Smooth muscle cell (in vitro differentiated cells): Measurements from ENCODE around the gene RRAD. TPM values are rescaled to one million over a fixed set of nuclear protein-coding genes. Genes with fewer than 3 reads are reported as not detected.
A peak's percentile ranks its signal among the peaks of the same experiment; 100 is the strongest.

ENCODE experiments used
- DNase-seq: peaks from one replicate; lab custom pipeline; 2025; ENCODE audit not compliant: unreplicated experiment; lab: John Stamatoyannopoulos, UW
- H2AFZ ChIP-seq: fragments of 200-600 bp; sonication (generic); 2 replicates; pipeline ENCODE4 v1.6.0; 2016; ENCODE audit warnings: antibody characterized with exemption, low read depth, mild to moderate bottlenecking
- H3F3A ChIP-seq: fragments of 200-600 bp; sonication (generic); 2 replicates; pipeline ENCODE4 v1.6.0; 2017; ENCODE audit warnings: antibody characterized with exemption, low read depth
- H3K27ac ChIP-seq: fragments of 200-600 bp; sonication (generic); 2 replicates; pipeline ENCODE4 v1.5.1; 2016; ENCODE audit warnings: low read depth, mild to moderate bottlenecking
- H3K27me3 ChIP-seq: fragments of 200-600 bp; sonication (generic); 2 replicates; pipeline ENCODE4 v1.6.1; 2016; ENCODE audit warnings: low read depth, mild to moderate bottlenecking
- H3K36me3 ChIP-seq: fragments of 200-600 bp; sonication (generic); 2 replicates; pipeline ENCODE4 v1.5.1; 2016; ENCODE audit warnings: low read depth
- H3K4me1 ChIP-seq: fragments of 200-600 bp; sonication (generic); 2 replicates; pipeline ENCODE4 v1.5.1; 2016; ENCODE audit warnings: low read depth
- H3K4me2 ChIP-seq: fragments of 200-600 bp; sonication (generic); 2 replicates; pipeline ENCODE4 v1.6.0; 2016; ENCODE audit warnings: mild to moderate bottlenecking
- H3K4me3 ChIP-seq: fragments of 200-600 bp; sonication (generic); 2 replicates; pipeline ENCODE4 v1.5.1; 2016; ENCODE audit warnings: mild to moderate bottlenecking
- H3K79me2 ChIP-seq: fragments of 200-600 bp; sonication (generic); 2 replicates; pipeline ENCODE4 v1.6.0; 2016; ENCODE audit warnings: low read depth, mild to moderate bottlenecking
- H3K9ac ChIP-seq: fragments of 200-600 bp; sonication (generic); 2 replicates; pipeline ENCODE4 v1.6.0; 2016; ENCODE audit warnings: low read depth
- H3K9me3 ChIP-seq: fragments of 200-600 bp; sonication (generic); replicated peaks from 2 replicates; pipeline ENCODE4 v1.5.1; 2016; ENCODE audit warnings: low read depth
- H4K20me1 ChIP-seq: fragments of 200-600 bp; sonication (generic); 2 replicates; pipeline ENCODE4 v1.6.0; 2016; ENCODE audit warnings: low read depth
- WGBS: methylation state at CpG from one replicate; pipeline ENCODE4 v1.1.7; 2016; ENCODE audit warnings: low lambda C conversion rate; 5-methylcytosine and 5-hydroxymethylcytosine counted together
- polyA plus RNA-seq: library from polyadenylated mRNA; unstranded; fragments of >200 nt; fragmentation: Nextera tagmentation; extraction: Ambion mirVana; gene quantifications from 2 replicates; pipeline ENCODE4 v1.2.1, GENCODE V29; 2016
- total RNA-seq: library from RNA; depleted of rRNA; stranded (reverse); fragments of >200 nt; gene quantifications from 2 replicates; pipeline ENCODE4 v1.2.3, GENCODE V29; 2014
- TF ChIP-seq, protein P1 (sequence below): fragments of 200-600 bp; sonication (generic); IDR thresholded peaks from 2 replicates; pipeline ENCODE4 v1.5.1; 2017; ENCODE audit warnings: borderline replicate concordance, mild to moderate bottlenecking, antibody characterized with exemption; ENCODE audit not compliant: insufficient read depth, poor library complexity, severe bottlenecking

The RRAD gene
- total and polyA plus RNA-seq, 2 experiments from 2014 or later = 7.6 to 27.5 TPM

- Histone ChIP-seq H3K4me2 (no peak overlapping the region), H4K20me1 (peaks cover 22% of the 10 kb centered on the region), H3K4me3 (no peak overlapping the region), H3K27ac (no peak overlapping the region), H3K9ac (no peak overlapping the region), H3K9me3 (no peaks in the 10 kb centered on the region), H3F3A (no peaks in the 10 kb centered on the region), H3K4me1 (no peaks in the 10 kb centered on the region), H2AFZ (no peak overlapping the region), H3K27me3 (no peaks in the 10 kb centered on the region), H3K79me2 (no peaks in the 10 kb centered on the region), H3K36me3 (no peaks in the 10 kb centered on the region)
- no peak for DNase-seq
- WGBS = 79% methylated on average over 6 of the region's 6 CpGs
- TF ChIP-seq, protein P1, sequence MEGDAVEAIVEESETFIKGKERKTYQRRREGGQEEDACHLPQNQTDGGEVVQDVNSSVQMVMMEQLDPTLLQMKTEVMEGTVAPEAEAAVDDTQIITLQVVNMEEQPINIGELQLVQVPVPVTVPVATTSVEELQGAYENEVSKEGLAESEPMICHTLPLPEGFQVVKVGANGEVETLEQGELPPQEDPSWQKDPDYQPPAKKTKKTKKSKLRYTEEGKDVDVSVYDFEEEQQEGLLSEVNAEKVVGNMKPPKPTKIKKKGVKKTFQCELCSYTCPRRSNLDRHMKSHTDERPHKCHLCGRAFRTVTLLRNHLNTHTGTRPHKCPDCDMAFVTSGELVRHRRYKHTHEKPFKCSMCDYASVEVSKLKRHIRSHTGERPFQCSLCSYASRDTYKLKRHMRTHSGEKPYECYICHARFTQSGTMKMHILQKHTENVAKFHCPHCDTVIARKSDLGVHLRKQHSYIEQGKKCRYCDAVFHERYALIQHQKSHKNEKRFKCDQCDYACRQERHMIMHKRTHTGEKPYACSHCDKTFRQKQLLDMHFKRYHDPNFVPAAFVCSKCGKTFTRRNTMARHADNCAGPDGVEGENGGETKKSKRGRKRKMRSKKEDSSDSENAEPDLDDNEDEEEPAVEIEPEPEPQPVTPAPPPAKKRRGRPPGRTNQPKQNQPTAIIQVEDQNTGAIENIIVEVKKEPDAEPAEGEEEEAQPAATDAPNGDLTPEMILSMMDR = no peak
Measured at GRCh38 chr16:66888647-66889615, 36.4 kb downstream of the RRAD start.

- no peak for DNase-seq
- no peaks in the 10 kb centered on the region for H3K9me3 ChIP-seq
- no peak overlapping the region for H3K27ac ChIP-seq
- peaks cover 22% of the 10 kb centered on the region for H4K20me1 ChIP-seq
- WGBS = 82% methylated on average over 3 of the region's 3 CpGs
- H3K79me2 ChIP-seq = no peaks in the 10 kb centered on the region
- H3F3A ChIP-seq = no peaks in the 10 kb centered on the region
- H3K4me3 ChIP-seq = no peak overlapping the region
- H3K4me2 ChIP-seq = no peak overlapping the region
- no peak overlapping the region for H3K9ac ChIP-seq
- TF ChIP-seq, protein P1 = no peak
- H3K4me1 ChIP-seq = no peaks in the 10 kb centered on the region
- H3K36me3 ChIP-seq = no peaks in the 10 kb centered on the region
- H3K27me3 ChIP-seq = no peaks in the 10 kb centered on the region
- no peak overlapping the region for H2AFZ ChIP-seq
Measured at GRCh38 chr16:66886914-66887313, 38.4 kb downstream of the RRAD start.

DNA sequence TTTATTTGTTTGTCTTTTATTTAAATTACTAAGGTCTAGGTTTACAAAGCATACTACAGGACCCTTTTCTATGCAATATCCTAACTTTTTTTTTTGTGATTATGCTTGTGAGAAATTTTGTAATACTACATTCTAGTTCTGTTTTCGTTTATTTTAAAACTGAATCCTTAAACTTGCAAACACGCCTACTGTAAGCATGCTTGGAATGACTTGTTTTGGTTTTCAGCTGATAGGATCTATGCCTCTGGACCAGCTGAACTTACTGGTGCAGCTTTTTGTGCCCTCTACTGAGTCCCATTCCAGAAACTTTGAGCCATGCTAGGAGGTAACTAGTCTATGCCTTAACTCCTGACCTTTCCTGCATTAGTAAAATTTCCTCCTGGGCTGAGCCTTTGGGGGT is 39.0 kb downstream of the RRAD start:
- H3K79me2 ChIP-seq = no peaks in the 10 kb centered on the region
- no peaks in the 10 kb centered on the region for H3K27me3 ChIP-seq
- TF ChIP-seq, protein P1 = no peak
- H3K36me3 ChIP-seq = no peaks in the 10 kb centered on the region
- H3K4me2 ChIP-seq = peak overlapping the region; percentile 33
- no peak overlapping the region for H3K4me3 ChIP-seq
- H3F3A ChIP-seq = no peaks in the 10 kb centered on the region
- DNase-seq = no peak
- H3K27ac ChIP-seq = no peak overlapping the region
- no peak overlapping the region for H2AFZ ChIP-seq
- peaks cover 22% of the 10 kb centered on the region for H4K20me1 ChIP-seq
- no peaks in the 10 kb centered on the region for H3K9me3 ChIP-seq
- H3K9ac ChIP-seq = no peak overlapping the region
- whole genome bisulfite sequencing = 23% methylated on average over 2 of the region's 2 CpGs
- H3K4me1 ChIP-seq = no peaks in the 10 kb centered on the region
